GM19438 (cell line): ENCODE data around the gene HEXD.
"Not testable (repeated sequence)": the region's sequence is repeated elsewhere in the genome, so short reads cannot be mapped to it uniquely, and the experiment has no call there.

ENCODE experiments used
- ATAC-seq: cut with Tn5 transposase; IDR thresholded peaks from one replicate; pipeline ENCODE4 v1.9.1; 2021; ENCODE audit warnings: low read depth; ENCODE audit not compliant: unreplicated experiment

The HEXD gene

DNA sequence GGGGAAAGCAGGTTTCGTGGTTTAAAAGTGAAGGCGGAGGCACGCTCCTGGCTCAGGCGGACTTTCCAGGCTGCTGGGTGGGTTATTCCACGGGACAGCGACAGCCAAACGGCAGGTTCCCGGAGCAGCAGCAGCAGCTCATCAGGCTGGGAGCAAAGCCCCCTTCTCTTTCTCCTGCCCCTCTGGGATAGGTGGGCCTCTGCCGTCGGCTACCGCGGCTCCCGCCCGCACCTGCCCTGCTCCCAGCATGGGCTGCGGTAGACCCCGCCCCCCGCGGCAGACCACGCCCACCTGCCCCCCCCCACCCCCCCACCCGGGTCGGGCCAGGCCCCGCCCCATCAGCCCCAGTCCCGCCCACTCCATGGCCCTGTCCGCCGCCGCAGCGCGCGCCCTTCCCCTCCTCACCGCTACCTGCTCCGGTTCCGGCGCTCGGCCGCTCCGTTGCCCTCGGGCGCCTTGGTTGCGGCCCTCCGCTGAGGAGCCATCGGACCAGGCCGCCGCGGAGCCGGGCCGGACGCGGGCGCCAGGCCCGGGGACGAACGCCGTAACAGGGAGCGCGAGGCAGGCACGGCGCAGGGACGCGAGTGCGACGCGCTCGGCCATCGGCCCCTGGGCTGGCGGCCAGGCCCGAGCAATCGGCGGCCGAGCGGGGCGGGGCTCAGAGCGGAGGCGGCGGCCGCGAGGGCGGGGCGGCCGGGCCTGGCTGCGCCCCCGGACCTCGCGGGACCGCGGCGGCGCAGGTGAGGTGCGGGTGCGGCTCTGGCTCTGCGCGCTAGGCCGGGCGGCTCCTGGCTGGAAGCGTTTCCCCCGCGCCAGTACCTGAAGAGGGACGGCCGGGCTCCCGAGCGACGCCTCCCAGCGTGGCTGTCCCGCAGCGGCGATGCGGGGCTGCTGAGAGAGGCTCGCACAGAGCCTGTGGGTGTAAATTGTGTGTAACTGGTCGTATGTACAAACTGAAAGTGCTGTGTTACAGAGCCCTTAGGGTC lies at the start of gene HEXD, which contains the start of gene OGFOD3:
HEXD (plus strand) TSS at position 347 of the 986 bp plus-strand sequence. CDS start 1,453 bp downstream, outside the sequence.
OGFOD3 (minus strand) TSS at position 586 of the 986 bp plus-strand sequence; CDS start at position 485, 101 bp downstream.
- peak; percentile 87 for ATAC-seq

DNA sequence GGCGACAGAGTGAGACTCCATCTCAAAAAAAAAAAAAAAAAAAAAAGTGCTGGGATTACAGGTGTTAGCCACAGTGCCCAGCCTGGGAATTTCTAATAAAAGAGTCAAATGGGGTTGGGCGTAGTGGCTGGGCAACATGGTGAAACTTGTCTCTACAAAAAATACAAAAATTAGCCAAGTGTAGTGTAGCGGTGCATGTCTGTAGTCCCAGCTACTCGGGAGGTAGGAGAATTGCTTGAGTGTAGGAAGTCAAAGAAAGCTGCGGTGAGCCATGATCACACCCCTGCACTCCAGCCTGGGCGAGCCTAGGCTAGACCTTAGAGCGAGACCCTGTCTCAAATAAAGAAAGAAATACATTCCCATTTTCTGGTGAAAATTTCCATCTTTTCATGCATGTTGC lies 48.9 kb upstream of the HEXD start:
- no peak for ATAC-seq

DNA sequence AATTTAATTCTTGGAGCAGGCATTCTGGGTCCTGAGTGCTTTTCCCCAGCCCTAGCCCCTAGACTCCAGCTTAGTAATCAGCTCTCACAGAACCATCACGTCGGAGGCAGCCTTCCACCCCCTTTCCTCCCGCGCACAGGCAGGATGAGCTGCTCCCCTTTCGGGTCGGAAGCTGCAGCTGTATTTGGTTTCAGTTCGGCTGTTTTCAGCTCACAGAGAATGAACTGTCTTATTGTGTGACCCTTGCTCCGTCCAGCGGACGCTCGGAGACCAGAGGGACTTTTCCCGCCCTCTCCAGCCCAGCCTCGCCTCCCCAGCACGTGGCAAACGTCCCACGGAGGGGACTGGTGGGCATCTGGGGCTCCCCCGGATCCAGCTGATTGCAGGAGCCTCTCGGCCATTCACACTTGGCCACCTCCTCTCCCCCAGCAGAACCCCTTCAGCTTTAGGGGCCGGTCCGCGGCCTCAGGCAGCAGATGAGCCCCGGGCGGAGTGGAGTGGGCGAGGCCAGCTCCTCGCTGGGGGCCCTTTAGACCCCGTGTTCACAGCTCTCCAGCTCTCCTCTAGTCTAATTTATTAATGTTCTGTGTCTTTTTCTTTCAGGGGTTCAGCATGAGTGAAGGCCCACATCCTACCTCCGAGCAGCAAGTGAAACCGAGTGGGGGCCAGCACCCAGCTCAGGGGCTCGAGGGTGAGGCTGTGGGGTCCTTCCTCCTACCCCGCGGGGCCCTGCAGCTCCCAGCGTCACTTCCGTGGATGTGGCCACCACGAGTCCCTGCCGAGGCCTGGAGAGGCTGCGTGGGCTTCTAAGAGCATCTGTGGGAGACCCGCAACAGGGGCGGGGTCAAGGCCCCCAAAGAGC lies 47.4 kb upstream of the HEXD start:
- ATAC-seq = peak; percentile 81

DNA sequence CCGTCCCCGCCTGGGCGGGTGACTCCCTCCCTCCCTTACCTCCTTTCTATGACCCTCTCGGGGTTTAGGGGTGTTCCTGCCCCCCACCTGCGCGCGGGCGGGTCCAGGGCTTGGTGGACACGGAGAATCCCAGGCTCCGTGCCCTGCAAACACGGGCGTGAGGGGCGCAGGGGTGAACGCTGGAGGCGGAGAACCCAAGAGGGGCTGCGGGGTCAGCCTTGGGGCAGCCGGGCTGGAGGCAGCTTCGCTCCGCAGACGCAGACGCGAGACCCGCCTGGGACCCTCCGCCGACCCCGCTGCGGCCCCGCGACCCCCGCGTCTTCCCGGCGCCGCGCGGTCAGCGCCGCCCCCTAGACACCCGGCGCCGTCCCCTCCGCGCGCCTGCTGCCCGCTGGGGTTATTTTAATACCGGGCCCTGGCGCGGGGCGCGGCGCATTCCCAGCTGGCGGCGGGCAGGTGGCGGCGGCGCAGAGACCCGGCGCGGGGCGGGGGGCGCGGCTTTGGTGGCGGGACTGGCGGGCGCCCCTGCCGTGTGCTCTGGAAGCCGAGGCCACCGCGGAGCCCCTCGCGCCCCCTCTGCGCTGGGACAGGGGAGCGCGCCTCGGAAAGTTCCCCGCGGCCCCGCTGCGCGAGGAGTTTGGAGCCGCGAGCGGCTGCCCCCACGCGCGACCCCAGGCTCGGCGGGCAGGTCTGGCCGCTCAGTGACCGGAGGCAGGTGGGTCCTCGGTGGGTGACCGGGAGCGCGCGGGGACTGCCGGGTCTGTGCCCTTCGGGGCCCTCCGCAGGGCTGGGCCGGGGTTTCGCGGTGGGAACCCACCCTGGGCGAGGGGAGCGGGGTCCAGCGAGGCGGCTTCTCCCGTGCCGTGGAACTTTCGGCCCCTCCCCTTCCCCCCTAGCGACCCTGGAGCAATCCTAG lies 46.6 kb upstream of the HEXD start, which contains the start of gene UTS2R:
UTS2R (plus strand) TSS at position 433 of the 916 bp plus-strand sequence. CDS start 2,560 bp downstream, outside the sequence.
- no peak for ATAC-seq

DNA sequence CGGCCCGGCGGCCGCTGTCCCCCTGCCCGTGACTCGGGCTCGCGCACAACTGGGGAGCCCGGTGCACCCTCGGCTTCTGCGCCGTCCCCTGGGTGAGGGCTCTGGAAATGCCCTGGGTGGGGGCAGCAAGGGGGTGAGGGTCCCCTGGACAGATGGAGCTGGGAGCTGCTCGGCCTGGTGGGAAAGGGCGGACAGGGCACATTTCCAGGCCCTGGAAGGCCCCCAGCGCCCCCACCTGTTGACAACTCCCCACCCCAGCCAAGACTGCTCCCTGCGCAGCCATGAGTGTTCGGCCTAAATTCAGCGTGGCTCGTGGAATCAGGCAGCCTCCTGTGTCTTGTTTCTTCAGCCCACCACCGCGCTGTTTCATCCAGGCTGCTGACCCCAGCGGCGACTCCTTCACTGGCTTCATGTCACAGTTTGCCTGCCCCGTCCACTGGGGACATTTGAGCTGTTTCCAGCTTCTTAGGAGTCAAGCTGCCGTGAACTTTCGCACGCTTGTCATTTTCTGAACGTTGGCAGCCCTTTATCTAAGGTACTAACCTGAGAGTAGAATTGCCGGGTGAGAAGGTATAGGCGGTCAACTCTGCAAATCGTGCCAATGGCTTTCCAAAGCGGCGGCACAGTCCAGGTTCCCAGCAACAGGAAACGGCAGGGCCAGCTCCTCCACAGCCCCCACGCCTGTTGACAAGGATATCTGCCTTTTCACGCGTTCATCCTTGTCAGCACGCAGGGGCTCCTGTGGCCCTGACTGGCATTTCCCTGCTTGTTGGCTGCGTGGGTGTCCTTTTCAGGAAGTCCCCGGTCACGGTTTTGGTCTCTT lies 45.7 kb upstream of the HEXD start:
- no peak for ATAC-seq

DNA sequence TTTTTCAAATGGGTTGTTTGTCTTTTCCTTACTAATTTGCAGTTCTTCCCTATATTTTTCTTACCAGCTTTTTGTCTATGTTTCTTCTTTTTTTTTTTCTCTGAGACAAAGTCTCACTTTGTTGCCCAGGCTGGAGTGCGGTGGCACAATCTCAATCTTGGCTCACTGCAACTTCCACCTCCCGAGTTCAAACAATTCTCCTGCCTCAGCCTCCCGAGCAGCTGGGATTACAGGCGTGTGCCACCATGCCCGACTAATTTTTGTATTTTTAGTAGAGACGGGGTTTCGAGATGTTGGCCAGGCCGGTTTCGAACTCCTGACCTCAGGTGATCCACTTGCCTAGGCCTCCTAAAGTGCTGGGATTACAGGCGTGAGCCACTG lies 45.1 kb upstream of the HEXD start:
- not testable (repeated sequence) for ATAC-seq

DNA sequence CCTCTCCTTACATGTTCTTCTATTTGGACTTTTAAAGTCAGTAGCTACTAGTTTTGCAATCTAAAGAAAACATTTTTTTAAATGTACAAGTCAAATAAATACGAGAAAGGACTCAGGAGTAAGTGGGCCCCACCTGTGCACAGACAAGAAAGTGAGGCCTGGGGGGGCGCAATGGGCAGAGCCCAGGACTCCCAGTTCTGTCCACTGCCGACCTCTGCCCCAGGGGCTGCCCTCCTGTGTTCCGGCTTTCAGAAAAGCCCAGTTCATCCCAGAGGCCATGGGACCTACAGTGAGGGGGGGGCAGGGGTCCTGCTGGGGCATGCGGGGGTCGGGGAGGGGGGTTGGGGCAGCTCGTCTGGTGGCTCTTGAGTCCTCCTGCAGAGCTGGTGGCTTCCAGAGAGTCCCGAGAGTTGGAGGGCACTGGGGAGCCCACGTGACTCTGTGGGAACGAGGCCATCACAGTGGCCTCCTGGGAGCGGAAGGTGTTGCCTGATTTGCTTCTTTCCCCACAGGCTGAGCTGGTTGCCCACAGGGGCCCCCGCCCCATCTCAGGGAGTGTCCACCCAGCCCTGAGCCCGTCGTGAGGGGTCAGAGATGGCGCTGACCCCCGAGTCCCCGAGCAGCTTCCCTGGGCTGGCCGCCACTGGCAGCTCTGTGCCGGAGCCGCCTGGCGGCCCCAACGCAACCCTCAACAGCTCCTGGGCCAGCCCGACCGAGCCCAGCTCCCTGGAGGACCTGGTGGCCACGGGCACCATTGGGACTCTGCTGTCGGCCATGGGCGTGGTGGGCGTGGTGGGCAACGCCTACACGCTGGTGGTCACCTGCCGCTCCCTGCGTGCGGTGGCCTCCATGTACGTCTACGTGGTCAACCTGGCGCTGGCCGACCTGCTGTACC lies 44.2 kb upstream of the HEXD start:
- no peak for ATAC-seq

DNA sequence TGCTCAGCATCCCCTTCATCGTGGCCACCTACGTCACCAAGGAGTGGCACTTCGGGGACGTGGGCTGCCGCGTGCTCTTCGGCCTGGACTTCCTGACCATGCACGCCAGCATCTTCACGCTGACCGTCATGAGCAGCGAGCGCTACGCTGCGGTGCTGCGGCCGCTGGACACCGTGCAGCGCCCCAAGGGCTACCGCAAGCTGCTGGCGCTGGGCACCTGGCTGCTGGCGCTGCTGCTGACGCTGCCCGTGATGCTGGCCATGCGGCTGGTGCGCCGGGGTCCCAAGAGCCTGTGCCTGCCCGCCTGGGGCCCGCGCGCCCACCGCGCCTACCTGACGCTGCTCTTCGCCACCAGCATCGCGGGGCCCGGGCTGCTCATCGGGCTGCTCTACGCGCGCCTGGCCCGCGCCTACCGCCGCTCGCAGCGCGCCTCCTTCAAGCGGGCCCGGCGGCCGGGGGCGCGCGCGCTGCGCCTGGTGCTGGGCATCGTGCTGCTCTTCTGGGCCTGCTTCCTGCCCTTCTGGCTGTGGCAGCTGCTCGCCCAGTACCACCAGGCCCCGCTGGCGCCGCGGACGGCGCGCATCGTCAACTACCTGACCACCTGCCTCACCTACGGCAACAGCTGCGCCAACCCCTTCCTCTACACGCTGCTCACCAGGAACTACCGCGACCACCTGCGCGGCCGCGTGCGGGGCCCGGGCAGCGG lies 43.4 kb upstream of the HEXD start:
- no peak for ATAC-seq

DNA sequence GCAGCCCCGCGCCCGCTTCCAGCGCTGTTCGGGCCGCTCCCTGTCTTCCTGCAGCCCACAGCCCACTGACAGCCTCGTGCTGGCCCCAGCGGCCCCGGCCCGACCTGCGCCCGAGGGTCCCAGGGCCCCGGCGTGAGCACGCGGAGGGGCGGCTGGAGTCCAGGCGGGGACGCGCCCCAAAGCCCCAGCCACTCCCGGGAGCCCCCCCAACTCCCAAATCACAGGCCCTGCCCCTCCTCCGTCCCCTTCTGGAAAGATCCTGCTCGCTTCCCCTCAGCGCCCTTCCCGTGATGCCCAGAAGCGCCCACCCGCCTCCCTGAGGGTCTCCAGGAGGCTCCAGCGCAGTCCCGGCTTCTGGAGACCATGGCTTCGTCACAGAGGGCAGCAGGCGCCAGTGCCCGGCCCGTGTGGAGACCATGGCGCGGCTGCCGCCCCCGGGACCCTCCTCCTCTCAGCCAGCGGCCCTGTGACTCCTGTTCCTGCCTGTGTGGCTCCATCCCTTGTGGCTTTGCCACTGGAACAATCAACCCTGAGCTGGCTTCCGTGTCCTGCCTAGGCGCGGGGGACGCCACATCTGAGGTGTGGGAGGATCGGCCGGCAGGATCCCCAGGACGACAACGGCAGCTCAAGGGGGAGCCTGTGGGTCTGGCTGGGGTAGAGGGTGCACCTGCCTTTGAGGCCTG lies 42.6 kb upstream of the HEXD start:
- ATAC-seq = no peak

DNA sequence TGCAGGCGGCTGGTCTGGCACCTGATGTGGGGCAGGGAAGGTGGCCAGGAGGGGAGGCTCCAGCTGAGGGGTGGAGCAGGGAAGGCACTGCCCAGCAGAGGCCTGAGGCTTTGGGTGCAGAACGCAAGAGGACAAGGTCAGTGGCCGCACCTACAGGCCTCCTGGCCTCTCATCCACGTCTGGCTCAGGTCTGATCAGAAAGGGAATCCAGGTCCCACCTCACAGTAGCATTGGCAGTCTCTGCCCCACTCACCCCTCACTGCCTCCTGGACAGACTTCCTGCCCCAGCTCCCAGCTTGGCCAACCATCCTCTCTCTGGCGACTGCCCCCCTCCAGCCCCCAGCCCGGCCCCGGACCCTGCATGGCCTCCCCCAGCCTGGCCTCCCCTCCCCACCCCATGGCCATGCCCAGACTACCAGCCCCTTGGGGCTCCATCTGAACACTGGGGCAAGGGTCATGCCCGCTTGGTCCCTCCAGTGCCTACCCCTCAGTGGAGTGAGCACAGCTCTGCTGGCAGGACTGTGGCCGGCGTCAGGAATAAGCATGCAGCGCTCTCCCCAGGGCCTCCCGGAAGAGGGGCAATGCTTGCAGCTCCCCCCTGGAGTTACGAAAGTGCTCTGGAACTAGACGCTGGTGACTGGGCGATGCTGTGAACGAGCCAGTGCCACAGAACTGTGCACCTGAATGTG lies 42.0 kb upstream of the HEXD start:
- no peak for ATAC-seq

DNA sequence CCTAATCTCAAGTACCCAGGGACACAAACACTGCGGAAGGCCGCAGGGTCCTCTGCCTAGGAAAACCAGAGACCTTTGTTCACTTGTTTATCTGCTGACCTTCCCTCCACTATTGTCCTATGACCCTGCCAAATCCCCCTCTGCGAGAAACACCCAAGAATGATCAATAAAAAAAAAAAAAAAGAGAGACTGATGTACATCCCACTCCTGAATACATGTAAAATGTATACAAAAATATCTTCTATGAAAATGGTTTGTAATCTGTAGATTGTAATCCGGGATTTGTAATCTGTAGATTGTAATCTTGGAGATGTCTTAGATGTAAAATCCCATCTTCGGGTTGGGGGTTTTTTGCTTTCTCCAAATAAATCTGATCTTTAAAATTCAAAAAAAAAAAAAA lies 40.9 kb upstream of the HEXD start:
- not testable (repeated sequence) for ATAC-seq

DNA sequence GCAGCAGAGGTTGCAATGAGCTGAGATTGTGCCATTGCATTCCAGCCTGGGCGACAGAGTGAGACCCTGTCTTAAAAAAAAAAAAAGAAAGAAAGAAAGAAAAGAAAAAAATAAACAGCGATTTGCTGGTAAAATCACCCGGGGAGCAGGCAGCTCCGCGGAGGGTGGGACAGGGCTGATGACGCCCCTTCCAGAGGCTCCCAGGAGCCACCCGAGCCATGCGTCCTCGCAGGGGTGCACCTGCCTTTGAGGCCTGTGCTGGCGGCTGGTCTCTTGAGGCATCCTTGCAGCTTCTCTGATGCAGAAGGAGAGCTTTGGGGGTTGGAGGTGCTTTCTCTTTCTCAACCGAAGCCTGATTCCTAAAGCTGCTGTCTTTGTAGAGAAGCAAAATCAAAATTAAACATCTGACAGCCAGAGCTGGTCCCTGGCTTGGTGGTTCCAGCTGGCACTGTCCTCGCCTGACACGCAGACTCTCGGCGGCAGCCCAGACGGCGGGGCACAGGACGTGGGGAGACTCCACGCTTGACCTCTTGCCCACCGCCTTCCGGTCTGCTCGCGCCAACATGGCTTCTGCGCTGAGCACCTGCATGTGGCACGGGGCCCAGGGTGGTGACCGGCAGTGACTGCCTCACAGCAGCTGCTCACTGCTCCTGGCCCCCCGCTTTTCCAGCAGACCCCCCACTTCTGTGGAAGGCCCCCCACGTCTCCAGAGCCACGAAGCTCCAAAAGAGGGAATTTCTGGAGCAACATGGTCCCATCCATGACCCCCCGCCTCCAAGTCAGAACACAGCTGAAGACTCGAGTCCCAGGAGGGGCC lies 40.0 kb upstream of the HEXD start:
- no peak for ATAC-seq

DNA sequence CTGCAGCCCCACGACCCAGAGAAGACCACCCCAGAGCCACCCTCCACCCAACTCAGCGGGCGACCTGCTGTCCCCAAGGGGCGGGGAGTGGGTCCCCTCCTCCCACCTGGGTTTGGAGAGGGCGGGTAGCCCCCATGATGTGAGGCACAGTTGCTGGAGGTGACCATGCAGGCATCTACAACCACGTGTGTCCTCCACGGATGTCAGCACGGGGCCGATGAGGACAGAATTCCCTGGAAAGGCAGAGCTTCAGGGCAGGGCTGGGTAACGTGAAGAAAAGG lies 39.5 kb upstream of the HEXD start:
- ATAC-seq = no peak

DNA sequence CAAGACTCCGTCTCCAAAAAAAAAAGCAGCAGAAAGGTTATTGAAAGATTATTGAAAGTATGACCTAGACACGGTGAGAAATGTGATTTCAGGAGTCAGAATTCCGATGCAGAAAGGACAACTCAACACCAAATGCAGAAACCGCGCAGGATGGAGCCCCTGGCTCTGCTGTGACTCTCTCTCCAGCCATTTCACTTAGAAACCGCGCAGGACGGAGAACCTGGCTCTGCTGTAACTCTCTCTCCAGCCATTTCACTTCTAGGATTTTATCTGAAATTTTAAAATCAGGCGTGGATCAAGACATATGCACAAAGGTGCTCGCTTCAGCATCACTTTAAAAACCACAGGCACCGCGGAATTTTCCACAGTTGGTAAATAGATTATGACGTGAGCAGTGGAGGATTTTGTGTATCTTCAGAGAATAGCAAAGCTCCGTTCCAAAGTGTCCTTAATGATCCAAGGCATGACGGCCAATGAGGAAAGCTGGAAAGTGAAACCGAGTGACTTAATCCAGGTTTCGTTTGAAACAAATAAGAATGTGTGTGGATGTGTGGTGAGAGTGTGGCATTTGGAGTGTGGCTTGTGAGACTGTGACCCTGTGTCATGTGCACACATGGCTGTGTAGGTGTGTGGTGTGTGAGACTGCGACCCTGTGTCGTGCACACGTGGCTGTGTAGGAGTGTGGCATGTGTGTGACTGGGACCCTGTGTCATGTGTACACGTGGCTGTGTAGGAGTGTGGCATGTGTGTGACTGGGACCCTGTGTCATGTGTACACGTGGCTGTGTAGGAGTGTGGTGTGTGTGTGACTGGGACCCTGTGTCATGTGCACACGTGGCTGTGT lies 37.1 kb upstream of the HEXD start:
- ATAC-seq = no peak

DNA sequence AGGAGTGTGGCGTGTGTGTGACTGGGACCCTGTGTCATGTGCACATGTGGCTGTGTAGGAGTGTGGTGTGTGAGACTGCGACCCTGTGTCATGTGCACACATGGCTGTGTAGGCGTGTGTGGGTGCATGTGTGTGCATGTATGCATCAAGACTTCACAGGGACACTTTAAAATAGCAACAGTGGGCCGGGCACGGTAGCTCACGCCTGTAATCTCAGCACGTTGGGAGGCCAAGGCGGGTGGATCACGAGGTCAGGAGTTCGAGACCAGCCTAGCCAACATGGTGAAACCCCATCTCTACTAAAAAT lies 36.5 kb upstream of the HEXD start:
- not testable (repeated sequence) for ATAC-seq
